HG03457 (cell line): Measurements from ENCODE around the gene NUCB1.
"Not testable (repeated sequence)": the region's sequence is repeated elsewhere in the genome, so short reads cannot be mapped to it uniquely, and the experiment has no call there.

Experiments
- ATAC-seq: cut with Tn5 transposase; IDR thresholded peaks from one replicate; pipeline ENCODE4 v1.9.1; 2021; ENCODE audit warnings: moderate number of reproducible peaks; ENCODE audit not compliant: unreplicated experiment

The NUCB1 gene

DNA sequence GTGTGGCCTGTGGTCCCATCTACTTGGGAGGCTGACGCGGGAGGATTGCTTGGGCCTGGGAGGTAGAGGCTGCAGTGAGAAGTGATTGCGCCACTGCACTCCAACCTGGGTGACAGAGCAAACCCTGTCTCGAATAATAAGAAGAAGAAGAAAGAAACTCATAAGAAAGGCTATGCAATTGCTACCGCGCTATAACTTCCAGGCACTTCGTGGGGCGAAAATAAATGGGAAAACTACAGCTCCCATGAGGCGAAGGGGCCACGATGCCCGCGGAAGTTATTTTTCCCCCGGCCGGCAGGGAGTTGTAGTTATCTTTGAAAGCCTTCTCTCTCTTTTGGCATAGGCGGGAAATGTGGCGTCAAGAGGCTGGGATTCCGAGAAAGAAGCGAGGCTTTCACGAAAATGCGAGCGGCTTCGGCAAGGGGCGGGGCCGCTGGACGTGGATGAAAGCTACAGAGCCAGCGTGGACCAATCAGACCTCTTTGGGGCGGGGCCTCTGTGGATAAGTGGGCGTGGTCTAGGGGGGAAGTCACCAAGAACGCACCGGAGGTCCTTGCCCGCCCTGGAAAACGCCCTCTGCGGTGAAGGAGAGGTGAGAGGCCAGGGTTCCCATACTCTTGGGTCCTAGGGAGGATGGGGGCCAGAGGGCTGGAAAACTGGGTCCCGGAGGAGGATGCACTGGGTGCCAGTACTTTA lies at the start of gene NUCB1:
Gene NUCB1 (plus strand): TSS at position 532 of the 696 bp plus-strand sequence. CDS start 485 bp downstream, outside the sequence.
- no peak for ATAC-seq

DNA sequence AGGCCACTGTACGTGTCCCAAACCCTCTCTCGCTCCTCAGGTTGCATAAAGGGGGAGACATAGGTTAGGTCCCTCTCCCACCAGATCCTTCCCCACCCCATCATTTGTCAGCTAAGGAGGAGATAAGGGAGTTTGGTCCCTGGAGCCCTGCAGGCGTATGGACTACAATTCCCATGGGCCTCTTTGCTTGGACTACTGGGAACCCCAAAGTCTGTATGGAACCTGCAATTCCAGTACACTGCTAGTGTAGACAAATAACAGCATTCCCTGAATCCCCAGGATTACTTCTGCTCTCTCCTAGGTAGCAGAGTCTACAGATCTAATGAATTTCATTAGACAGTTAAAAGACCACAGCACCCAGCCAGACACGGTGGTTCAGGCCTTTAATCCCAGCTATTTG lies 47.8 kb upstream of the NUCB1 start:
- no peak for ATAC-seq

DNA sequence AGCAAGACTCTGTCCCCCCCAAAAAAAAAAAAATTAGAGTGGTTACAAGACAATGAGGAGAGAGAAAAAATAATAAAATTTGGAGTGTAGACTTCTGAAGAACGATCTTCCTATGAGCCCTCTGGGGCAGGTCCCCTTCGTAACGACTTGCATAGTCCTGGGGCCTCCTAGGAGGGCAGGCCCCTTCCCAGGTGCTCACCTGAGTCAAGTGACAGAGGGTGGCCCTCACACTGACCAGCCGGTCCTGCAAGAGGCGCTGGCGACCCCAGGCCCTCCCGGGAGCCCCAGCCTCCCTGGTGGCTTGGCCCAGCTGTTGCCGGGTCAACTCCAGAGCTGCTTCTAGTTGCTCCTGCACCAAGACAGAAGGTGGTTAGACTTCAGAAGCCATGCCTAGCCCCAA lies 46.6 kb upstream of the NUCB1 start:
- ATAC-seq: no peak

DNA sequence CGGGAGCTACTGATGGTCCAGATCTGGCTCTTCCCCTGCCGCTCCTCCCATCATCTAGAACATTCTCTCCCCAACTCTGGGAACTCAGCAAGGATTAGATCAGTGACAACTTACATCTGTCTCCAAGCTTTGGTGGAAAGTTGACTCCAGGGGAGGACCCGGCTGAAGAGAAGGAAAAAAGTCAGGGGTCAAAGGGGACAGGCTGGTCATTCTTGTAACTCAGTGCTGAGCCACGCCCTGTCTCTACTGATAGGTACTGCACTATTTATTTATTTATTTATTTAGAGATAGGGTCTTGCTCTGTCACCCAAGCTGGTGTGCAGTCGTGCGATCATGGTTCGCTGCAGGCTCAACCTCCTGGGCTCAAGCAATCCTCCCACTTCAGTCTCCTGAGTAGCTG lies 46.0 kb upstream of the NUCB1 start:
- ATAC-seq: no peak

DNA sequence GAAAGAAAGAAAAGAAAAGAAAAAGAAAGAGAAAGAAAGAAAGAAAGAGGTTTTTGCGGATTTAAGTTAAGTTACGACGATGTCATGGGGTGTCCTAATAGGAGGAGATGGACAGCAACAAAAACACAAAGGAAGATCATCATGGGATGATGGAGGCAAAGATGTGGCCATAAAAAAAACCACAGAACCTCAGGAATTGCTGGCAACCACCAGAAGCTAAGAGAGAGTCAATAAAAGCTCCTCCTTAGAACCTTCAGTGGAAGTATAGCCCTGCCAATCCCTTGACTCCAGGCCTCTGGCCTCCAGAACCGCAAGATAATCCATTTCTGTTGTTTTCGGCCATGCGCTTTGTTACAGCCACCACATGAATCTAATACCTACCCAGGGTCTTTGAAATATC lies 43.2 kb upstream of the NUCB1 start:
- ATAC-seq: no peak

DNA sequence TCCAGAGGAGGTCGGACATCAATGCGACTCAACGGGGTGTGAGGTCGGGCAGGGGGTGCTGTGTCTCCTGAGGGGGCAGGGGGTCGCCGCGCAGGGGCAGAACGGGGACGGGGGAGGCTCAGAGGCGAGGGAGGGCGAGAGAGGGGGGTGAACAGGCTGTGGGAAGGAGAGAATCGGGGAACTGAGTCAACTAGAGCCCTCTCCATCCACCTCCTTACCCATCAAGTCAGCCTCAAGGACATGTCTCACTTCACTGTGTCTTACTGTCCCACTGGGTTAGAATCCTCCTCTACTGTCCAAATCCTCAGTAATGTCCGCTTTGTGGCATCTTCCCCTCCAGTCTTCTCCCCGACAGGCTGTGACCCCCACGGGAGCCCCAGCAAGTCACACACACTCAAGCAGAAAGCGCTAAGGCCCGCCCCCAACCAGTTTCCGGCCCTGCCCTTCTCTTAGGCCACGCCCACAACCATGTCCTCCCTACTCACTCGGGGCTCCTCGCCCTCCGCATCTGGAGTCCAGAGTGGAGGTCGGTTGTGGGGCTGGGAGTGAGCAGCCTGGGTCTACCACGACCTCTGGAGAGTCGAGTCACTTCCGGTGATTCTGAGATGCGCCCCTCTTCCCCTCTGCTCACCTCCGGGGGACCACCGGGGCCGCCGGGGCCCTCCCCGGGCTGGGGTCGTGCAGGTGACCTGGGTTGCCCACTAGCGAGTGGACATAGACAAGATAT lies 41.0 kb upstream of the NUCB1 start:
- no peak for ATAC-seq

DNA sequence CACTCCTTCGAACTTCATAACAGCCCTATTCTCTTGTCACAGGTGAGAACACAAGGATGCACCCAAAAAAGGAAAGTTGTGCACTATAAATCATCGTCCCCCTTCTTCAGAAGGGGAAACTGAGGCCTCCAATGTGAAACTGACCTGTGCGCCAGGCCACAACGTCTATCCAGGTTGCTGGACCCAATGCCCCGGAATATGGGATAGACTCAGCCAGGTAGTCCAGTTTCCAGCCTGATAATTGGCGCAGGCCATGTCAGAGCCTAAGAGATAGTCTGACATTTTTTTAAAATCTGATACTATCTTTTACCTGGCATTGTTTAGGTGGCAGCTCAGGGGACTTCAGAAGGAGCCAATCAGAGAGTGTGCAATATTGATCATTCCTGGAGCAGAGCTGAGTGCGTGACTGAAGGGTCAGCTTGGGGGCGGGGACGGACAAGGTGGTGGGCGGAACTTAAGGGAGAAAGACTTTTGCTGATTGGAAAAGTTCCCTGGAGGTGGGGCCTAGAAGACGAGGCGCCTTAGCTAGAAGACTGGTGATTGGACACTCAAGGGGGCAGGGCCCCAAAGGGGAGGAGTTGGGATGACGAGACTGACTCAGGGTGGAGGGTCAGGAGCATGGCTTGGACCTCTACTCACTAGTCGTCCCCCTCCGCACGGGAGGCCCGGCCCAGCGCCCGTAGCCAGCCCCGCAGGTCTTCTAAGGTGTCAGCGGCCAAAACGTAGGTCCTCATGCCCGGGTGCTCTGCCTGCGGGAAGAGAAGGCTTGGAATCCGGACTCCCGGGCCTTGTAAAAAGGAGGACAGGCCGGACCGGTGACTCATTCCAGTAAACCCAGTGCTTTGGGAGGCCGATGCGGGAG lies 40.2 kb upstream of the NUCB1 start:
- ATAC-seq: no peak

DNA sequence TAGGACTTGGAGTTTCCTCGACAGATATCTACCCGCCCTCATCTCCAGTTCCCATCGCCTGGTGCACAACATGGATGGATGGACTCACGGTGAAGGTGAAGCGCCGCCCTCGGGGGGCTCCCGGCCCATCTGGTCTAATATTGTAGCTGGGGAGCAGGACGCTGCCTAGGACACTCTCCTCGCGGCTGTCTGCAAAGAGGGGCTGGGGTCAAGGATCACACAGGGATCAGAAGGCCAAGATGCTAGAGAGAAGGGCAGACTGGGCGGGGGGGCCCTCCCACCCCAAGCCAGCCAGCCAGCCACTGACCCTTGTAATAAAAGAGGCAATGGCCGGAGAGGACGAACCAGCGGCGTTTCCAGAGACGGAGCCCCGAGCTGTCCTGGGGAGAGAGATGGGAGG lies 38.8 kb upstream of the NUCB1 start:
- no peak for ATAC-seq

DNA sequence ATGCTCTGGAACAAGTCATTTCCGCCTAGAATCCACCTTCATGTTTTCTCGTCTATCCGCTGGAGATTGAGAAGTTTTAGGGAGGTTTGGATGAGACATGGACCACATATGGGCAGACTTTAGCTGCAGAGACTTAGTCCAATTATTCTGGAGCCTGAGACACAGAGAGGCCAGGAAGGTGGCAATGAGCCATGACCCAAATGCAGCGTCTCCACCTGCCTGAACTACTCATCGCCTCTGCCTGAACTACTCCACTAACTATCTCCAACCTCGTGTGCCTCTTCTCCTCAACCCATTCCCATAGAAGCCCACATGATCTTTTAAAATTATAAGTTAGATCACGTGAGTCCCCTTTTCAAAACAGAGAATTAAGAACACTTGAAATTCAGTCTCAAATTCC lies 37.3 kb upstream of the NUCB1 start:
- no peak for ATAC-seq

DNA sequence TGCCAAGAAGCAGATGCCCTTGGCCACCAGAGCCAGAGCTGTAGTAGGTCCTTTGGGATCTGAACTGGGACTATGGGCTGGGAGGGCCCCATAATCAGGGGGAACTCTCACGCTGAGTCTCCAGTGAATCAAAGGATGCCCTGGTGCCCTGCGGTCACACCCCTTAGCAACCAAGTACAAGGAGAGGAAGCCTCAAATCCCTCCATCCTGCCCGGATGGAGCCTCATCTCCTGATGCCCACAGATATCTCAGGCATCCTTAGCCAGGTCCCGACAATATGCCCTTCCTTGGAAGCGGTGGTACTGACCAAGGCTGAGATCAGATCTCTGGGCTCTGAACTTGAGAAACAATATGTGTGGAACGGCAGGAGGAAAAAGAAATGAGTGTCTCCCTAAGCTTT lies 33.4 kb upstream of the NUCB1 start:
- no peak for ATAC-seq

DNA sequence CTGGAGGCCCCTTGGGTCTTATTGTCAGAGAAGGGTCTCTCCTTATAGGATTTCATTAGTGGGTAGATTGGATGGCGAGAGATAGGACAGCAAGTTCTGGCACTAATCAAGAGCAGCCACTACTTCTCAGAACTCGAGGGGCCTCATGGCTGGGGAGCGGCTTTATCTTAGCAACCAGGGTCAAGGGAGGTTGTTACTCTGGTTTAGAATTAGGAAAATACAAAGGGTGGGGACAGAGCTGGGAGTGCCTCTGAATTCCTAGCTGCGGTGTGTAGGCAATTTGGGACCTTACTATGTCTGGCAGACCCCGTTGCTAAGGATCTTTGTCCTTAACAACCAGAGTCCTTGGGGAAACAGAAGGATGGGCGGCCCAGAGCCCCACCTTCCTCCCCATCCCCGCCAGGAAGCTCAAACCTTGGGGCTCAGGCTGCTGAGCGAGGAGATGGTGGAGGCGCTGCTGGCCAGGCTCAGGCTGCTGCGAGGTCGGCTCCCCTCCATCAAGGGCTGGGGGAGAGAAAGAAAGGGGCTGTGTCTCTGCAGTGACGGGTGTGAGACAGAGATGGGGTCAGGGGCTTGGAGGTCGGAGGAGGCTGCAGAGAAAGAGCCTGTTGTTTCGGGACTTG lies 32.9 kb upstream of the NUCB1 start:
- ATAC-seq: no peak

DNA sequence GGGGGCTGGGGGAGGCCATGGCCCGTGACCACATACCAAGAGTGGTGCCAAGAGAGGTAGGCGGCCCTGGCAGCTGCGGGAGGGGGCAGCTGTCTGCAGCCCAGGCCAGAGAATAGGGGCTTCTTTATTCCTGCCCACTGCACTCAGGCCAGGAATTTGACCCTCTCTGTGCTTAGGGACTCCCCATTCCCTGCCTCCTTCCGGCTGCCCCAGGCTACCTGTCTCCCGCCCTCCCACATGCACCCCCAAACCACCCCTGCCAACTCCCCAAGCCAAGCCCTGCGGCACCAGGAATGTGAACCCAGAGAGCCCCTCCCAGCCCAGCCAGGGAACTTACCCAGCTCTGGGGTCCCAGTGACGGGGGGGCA lies 32.4 kb upstream of the NUCB1 start:
- ATAC-seq: no peak

DNA sequence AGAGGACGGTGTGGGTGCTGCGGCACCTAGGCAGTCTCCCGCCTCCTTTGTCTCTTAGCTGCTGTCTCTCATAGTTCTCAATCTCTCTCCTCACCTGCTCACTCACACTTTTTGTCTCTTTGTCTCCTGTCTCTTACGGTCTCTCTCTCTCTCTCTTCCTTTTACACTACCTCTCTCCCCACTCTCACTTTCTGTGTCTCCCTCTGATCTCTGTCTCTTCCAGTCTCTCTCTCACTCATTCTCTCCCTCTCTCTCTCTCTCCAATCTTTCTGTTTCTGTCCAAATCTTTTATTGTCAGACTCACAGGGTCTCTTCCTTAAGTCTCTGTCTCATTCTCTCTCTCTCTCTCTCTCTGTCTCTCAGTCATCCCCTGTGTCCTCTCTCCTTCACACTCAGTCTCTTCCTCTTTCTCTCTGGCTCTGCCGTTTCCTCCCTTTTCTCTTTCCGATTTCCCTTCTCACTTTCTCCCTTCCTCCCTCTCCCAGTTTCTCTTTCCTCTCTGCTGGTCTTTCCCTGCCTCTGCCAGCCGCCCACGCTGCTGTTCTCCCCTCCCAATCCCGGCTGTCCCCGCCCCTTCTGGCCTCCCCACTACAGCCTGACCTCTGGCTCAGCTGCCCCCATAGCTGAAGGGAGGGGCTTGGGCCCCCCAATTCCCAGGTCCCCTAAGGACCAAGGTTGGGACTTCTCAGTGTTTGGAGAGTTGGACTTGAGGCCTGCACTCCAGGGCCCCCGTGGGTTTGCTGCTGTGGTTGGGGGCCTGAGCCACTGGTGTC lies 31.8 kb upstream of the NUCB1 start, which contains the start of gene PLEKHA4:
Gene PLEKHA4 (minus strand): TSS at position 504 of the 773 bp plus-strand sequence. CDS start 997 bp downstream, outside the sequence.
- ATAC-seq: no peak

DNA sequence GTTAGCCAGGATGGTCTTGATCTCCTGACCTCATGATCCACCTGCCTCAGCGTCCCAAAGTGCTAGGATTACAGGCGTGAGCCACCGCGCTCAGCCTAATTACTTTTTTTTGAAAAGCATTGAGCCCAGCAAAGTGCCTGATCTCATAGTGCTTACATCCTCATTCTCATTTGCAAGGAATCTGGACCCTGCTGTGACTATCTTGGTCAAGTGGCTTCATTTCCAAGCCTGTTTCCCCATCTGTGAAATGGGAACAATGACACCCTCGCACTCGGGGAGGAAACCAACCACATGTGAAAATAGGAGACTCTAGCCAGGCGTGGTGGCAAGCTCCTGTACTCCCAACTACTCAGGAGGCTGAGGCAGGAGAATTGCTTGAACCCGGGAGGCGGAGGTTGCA lies 30.1 kb upstream of the NUCB1 start:
- no peak for ATAC-seq

DNA sequence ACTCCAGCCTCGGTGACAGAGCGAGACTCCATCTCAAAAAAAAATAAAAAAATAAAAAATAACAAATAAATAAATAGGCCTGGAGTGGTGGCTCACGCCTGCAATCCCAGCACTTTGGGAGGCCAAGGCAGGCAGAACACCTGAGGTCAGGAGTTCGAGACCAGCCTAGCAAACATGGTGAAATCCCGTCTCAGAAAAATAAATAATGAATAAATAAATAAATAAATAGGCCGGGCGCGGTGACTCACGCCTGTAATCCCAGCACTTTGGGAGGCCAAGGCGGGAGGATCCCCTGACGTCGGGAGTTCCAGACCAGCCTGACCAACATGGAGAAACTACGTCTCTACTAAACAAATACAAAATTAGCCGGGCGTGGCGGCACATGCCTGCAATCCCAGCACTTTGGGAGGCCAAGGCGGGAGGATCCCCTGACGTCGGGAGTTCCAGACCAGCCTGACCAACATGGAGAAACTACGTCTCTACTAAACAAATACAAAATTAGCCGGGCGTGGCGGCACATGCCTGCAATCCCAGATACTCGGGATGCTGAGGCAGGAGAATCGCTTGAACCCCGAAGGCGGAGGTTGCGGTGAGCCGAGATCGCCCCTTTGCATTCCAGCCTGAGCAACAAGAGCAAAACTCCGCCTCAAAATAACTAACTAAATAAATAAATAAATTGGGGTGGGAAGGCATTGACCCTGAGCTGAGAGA lies 28.5 kb upstream of the NUCB1 start:
- ATAC-seq: not testable (repeated sequence)

DNA sequence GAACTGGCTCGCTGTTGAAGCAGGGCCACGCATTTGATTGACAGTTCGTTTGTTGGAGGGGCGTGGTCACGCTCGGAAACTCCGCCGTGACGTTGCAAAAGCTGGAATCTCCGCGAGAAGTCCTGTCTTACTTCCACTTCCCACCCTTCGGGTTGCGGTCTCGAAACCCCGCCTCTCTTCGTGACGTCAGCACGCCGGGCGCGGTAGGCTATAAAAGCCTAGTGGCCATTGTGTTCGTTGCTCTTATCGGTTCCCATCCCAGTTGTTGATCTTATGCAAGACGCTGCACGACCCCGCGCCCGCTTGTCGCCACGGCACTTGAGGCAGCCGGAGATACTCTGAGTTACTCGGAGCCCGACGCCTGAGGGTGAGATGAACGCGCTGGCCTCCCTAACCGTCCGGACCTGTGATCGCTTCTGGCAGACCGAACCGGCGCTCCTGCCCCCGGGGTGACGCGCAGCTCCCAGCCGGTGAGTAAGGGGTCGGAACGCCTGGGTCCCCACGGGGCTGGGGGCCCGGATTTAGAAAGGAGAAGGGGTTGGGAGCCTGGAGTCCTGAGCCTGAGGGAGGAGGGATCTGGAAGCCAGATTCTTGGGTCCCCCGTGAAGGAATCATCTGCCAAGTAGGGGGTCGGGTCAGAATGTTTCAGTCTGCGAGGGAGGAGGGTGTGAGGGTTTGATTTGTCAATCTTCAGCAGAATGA lies 27.8 kb upstream of the NUCB1 start, which contains the start of gene PPP1R15A:
Gene PPP1R15A (plus strand): TSS at position 240 of the 702 bp plus-strand sequence. CDS start 813 bp downstream, outside the sequence.
- no peak for ATAC-seq

DNA sequence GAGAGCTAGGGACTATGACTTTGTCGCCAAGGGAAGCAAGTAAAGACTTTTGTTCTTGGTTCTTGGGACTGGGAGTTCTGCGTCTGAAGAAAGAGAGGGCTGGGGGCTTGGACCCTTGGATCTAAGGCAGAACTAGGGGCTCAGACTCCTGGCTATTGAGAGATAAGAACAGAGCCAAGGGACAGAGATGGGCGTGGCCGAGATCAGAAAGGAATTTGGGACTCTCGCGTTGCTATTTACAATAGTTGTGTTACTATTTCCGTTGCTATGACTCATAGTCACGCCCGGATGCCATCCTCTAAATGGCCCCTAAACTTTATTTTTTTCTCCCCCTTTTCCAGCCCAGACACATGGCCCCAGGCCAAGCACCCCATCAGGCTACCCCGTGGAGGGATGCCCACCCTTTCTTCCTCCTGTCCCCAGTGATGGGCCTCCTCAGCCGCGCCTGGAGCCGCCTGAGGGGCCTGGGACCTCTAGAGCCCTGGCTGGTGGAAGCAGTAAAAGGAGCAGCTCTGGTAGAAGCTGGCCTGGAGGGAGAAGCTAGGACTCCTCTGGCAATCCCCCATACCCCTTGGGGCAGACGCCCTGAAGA lies 27.1 kb upstream of the NUCB1 start:
- no peak for ATAC-seq

DNA sequence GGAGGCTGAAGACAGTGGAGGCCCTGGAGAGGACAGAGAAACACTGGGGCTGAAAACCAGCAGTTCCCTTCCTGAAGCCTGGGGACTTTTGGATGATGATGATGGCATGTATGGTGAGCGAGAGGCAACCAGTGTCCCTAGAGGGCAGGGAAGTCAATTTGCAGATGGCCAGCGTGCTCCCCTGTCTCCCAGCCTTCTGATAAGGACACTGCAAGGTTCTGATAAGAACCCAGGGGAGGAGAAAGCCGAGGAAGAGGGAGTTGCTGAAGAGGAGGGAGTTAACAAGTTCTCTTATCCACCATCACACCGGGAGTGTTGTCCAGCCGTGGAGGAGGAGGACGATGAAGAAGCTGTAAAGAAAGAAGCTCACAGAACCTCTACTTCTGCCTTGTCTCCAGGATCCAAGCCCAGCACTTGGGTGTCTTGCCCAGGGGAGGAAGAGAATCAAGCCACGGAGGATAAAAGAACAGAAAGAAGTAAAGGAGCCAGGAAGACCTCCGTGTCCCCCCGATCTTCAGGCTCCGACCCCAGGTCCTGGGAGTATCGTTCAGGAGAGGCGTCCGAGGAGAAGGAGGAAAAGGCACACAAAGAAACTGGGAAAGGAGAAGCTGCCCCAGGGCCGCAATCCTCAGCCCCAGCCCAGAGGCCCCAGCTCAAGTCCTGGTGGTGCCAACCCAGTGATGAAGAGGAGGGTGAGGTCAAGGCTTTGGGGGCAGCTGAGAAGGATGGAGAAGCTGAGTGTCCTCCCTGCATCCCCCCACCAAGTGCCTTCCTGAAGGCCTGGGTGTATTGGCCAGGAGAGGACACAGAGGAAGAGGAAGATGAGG lies 26.4 kb upstream of the NUCB1 start:
- no peak for ATAC-seq
